T-cell (primary cell): Measurements from ENCODE around the gene CCL27. TPM values are rescaled to one million over a fixed set of nuclear protein-coding genes. Genes with fewer than 3 reads are reported as not detected.

Experiments used
- total RNA-seq, 35 experiments: library from RNA in 6 of 35; stranded (reverse) in 6 of 35; fragments of 120-200 nt in 1 of 35; gene quantifications; one replicate each; pipeline versions ENCODE4 v1.2.1 to v1.2.4 and lab custom pipeline; 2013 to 2026

CCL27 gene
- total RNA-seq, 5 donors from 2014 or later (not counting 1 experiment from before 2014, with no cell fraction given) = not detected

Other genes starting within 250 kb of the CCL27 start
- gene FAM219A, start 204.1 kb downstream of the CCL27 start, total RNA-seq = 10 to 100 TPM; 10.7 to 20.7 (median 18.7) TPM
- gene DNAI1, start 203.9 kb downstream of the CCL27 start, total RNA-seq = not detected
- under 1 TPM in 2 of 5 donors, not detected in 3; 0.32 to 0.35 TPM for gene ENHO, start 139.7 kb downstream of the CCL27 start, total RNA-seq
- not detected for gene CNTFR, start 72.9 kb downstream of the CCL27 start, total RNA-seq
- 10 to 100 TPM in 4 of 5 donors, 1 to 10 TPM in 1; 9.3 to 28.6 (median 22.5) TPM for gene RPP25L, start 50.6 kb downstream of the CCL27 start, total RNA-seq
- 10 to 100 TPM; 60.8 to 82.9 (median 69.0) TPM for gene DCTN3, start 42.2 kb downstream of the CCL27 start, total RNA-seq
- under 1 TPM in 1 of 5 donors, not detected in 4; 0.38 TPM for gene ARID3C, start 33.6 kb downstream of the CCL27 start, total RNA-seq
- 10 to 100 TPM; 27.7 to 65.9 (median 60.9) TPM for gene SIGMAR1, start 24.9 kb downstream of the CCL27 start, total RNA-seq
- 100 to 1,000 TPM; 177 to 255 (median 215) TPM for gene GALT, start 16.0 kb downstream of the CCL27 start, total RNA-seq
- gene IL11RA, start 10.5 kb downstream of the CCL27 start, total RNA-seq = 100 to 1,000 TPM; 166 to 220 (median 180) TPM
- gene CCL19, start 28.6 kb upstream of the CCL27 start, total RNA-seq = not detected
- under 1 TPM in 2 of 5 donors, not detected in 3; 0.32 to 0.60 TPM for gene CCL21, start 47.5 kb upstream of the CCL27 start, total RNA-seq